Ascending aorta (tissue), 2 donors: ENCODE results near the gene EIF2B5. TPM values are rescaled to one million over a fixed set of nuclear protein-coding genes. Genes with fewer than 3 reads are reported as not detected.

Source experiments
- DNase-seq, 2 donors: peaks; one replicate each; pipeline ENCODE4 v3.0.0-alpha.2; 2019; ENCODE audit warnings: low spot score in 2 of 2
- H3K27ac ChIP-seq, 2 donors: fragments of 200-600 bp; sonication (generic); one replicate each; pipeline ENCODE4 v1.5.1; 2016 to 2017; ENCODE audit warnings: mild to moderate bottlenecking in 1 of 2
- H3K27me3 ChIP-seq: fragments of 200-600 bp; sonication (generic); one replicate; pipeline ENCODE4 v1.5.1; 2017
- H3K36me3 ChIP-seq, 2 donors: fragments of 200-600 bp; sonication (generic); one replicate each; pipeline ENCODE4 v1.5.1; 2016
- H3K4me1 ChIP-seq, 2 donors: fragments of 200-600 bp; sonication (generic); one replicate each; pipeline ENCODE4 v1.5.1; 2016 to 2017; ENCODE audit warnings: mild to moderate bottlenecking in 1 of 2
- H3K4me3 ChIP-seq, 2 donors: fragments of 200-600 bp; sonication (generic); one replicate each; pipeline ENCODE4 v1.5.1; 2016 to 2017; ENCODE audit warnings: mild to moderate bottlenecking in 1 of 2
- H3K9me3 ChIP-seq, 2 donors: fragments of 200-600 bp; sonication (generic); one replicate each; pipeline ENCODE4 v1.5.1; 2016
- intact Hi-C: fragments of 100-400 bp; cut with DNase I; formaldehyde crosslinking; loops from one replicate; pipeline ENCODE4 v1.15.1; 2023
- total RNA-seq: library from RNA; depleted of rRNA; stranded (reverse); fragments of >200 nt; gene quantifications from one replicate; pipeline ENCODE4 v1.1.0, GENCODE V29; 2016
- TF ChIP-seq, protein P1 (sequence below), 3 experiments: fragments of 200-600 bp in 2 of 3; fragments of 450-650 bp in 1 of 3; sonication (generic) in 2 of 3; IDR thresholded peaks; one replicate each; pipeline ENCODE4 v1.5.1; 2016 to 2019; ENCODE audit warnings: antibody characterized with exemption in 3 of 3, mild to moderate bottlenecking in 1 of 3, moderate library complexity in 1 of 3

The EIF2B5 gene
- total RNA-seq, 1 donor from 2014 or later: 24.7 TPM

DNA sequence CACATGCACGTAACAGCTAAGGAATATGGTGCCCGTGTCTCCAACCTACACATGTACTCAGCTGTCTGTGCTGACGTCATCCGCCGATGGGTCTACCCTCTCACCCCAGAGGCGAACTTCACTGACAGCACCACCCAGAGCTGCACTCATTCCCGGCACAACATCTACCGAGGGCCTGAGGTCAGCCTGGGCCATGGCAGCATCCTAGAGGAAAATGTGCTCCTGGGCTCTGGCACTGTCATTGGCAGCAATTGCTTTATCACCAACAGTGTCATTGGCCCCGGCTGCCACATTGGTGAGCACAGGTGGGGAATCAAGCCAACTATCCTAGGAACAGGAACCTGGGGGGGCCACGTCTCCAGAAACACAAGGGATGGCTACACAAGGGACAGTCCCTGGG lies 5.3 kb downstream of the EIF2B5 start:
- DNase-seq: no peak
- Histone ChIP-seq H3K4me3 (no peak overlapping the region), H3K36me3 (peaks cover 55 to 65% of the 10 kb centered on the region in 2 donors), H3K27me3 (no peaks in the 10 kb centered on the region), H3K4me1 (peaks cover 3 to 9% of the 10 kb centered on the region in 2 donors), H3K9me3 (no peaks in the 10 kb centered on the region), H3K27ac (no peak overlapping the region)
- TF ChIP-seq, protein P1, sequence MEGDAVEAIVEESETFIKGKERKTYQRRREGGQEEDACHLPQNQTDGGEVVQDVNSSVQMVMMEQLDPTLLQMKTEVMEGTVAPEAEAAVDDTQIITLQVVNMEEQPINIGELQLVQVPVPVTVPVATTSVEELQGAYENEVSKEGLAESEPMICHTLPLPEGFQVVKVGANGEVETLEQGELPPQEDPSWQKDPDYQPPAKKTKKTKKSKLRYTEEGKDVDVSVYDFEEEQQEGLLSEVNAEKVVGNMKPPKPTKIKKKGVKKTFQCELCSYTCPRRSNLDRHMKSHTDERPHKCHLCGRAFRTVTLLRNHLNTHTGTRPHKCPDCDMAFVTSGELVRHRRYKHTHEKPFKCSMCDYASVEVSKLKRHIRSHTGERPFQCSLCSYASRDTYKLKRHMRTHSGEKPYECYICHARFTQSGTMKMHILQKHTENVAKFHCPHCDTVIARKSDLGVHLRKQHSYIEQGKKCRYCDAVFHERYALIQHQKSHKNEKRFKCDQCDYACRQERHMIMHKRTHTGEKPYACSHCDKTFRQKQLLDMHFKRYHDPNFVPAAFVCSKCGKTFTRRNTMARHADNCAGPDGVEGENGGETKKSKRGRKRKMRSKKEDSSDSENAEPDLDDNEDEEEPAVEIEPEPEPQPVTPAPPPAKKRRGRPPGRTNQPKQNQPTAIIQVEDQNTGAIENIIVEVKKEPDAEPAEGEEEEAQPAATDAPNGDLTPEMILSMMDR (IDR thresholded peaks at IDR 0.05): no peak
- intact Hi-C loops: no loop called here

DNA sequence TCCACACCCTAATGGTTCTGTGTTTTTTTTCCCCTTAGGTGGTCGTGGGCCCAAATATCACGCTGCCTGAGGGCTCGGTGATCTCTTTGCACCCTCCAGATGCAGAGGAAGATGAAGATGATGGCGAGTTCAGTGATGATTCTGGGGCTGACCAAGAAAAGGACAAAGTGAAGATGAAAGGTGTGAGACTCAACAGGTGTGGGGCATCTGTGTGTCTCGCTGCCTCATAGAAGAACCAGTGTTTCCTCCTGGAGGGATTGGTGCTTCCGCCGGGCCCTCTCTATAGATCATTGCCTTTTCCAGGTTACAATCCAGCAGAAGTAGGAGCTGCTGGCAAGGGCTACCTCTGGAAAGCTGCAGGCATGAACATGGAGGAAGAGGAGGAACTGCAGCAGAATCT lies 7.0 kb downstream of the EIF2B5 start:
- H3K9me3 ChIP-seq: no peaks in the 10 kb centered on the region
- H3K4me1 ChIP-seq: no peaks in the 10 kb centered on the region
- TF ChIP-seq, protein P1 (IDR thresholded peaks at IDR 0.05): no peak
- H3K27ac ChIP-seq: no peak overlapping the region
- H3K27me3 ChIP-seq: no peaks in the 10 kb centered on the region
- intact Hi-C loops: no loop called here
- no peak for DNase-seq
- no peak overlapping the region for H3K4me3 ChIP-seq
- peaks cover 64 to 70% of the 10 kb centered on the region in 2 donors for H3K36me3 ChIP-seq

DNA sequence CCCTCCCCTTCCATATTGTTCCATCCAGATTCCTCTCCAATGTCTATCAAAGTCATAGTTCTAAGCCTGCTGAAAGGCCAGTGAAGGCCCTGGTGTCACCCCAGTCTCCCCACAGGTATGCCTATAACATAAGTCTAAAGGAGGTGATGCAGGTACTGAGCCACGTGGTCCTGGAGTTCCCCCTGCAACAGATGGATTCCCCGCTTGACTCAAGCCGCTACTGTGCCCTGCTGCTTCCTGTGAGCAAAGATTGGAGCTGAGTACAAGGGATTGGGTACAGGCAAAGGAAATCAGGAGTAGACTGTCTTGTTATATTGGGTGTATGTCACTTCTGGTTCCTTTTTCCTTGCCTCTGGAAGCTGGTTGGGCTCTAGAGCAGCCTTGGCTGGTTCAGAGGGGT lies 8.2 kb downstream of the EIF2B5 start:
- H3K27ac ChIP-seq: no peak overlapping the region
- intact Hi-C loops: no loop called here
- no peaks in the 10 kb centered on the region for H3K9me3 ChIP-seq
- TF ChIP-seq, protein P1 (IDR thresholded peaks at IDR 0.05): no peak
- no peaks in the 10 kb centered on the region for H3K27me3 ChIP-seq
- H3K4me3 ChIP-seq: no peak overlapping the region
- H3K36me3 ChIP-seq: peaks cover 64 to 70% of the 10 kb centered on the region in 2 donors
- DNase-seq: no peak
- no peaks in the 10 kb centered on the region for H3K4me1 ChIP-seq

DNA sequence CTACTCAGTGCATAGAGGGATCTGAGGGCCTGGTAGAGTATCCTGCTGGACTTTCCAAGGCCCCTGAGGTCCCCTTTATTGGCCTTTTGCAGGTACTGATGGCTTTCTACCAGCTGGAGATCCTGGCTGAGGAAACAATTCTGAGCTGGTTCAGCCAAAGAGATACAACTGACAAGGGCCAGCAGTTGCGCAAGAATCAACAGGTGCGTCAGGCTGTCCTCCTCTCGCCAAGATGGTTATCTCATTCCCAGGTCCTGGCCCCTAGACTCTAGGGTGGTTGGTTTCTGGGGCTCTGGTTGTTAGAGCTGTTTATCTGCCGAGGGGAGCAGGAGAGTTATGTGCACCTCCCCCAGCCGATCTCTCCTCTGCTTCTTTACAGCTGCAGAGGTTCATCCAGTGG lies 9.3 kb downstream of the EIF2B5 start:
- intact Hi-C loops: no loop called here
- Histone ChIP-seq H3K27ac (no peak overlapping the region), H3K4me1 (no peaks in the 10 kb centered on the region), H3K36me3 (peaks cover 61 to 64% of the 10 kb centered on the region in 2 donors), H3K27me3 (no peaks in the 10 kb centered on the region), H3K9me3 (no peaks in the 10 kb centered on the region), H3K4me3 (no peak overlapping the region)
- TF ChIP-seq, protein P1 (IDR thresholded peaks at IDR 0.05): no peak
- DNase-seq: no peak

DNA sequence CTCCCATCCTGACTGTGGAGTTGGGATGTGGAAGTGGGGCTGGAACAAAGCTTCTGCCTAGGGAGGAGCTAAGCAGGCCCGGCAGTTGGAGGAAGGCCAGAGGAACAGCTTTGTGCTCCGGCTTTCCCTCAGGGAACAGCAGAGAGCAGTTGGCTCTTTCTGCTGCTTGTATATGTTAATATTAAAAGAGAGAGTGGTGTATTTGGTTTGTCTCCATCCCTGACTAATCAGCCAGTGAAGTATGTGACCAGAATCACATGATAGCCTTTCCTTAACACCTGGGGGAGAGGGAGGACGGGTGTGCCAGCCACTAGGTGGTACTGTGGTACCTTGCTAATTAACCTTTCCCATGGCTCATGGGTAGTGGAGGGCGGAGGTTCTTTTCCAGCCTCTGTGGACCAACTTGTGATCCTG lies 10.0 kb downstream of the EIF2B5 start:
- no peaks in the 10 kb centered on the region for H3K9me3 ChIP-seq
- no peak for DNase-seq
- H3K27ac ChIP-seq: no peak overlapping the region
- TF ChIP-seq, protein P1 (IDR thresholded peaks at IDR 0.05): peak in 1 of 3 experiments; percentile 35
- no peaks in the 10 kb centered on the region for H3K4me1 ChIP-seq
- no peak overlapping the region for H3K4me3 ChIP-seq
- H3K27me3 ChIP-seq: no peaks in the 10 kb centered on the region
- intact Hi-C loops: no loop called here
- peaks cover 58 to 61% of the 10 kb centered on the region in 2 donors for H3K36me3 ChIP-seq

DNA sequence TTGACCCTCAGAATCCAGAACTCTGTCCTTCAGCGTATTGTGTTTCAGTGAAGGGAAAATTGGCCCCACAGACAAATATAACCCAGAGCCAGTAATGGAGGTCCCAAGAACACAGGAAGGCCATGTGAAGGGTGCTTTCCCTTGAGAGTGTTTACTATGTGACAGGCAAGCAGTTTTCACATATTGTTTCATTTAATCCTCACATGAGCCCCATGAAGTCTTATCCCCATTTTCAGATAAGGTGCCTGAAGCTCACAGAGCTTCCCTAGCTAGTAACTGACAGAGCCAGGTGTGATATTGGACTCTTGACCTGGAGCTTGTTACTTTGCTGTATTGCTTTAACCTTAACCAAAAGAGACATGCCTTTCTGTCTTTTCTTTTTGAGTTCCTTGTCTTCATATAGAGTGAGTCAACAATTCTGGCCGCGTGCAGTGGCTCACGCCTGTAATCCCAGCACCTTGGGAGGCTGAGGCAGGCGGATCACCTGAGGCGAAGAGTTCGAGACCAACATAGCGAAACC lies 10.7 kb downstream of the EIF2B5 start:
- no peak overlapping the region for H3K27ac ChIP-seq
- intact Hi-C loops: no loop called here
- H3K9me3 ChIP-seq: no peaks in the 10 kb centered on the region

More for the DNA sequence above, 10.7 kb downstream of the EIF2B5 start:
- TF ChIP-seq, protein P1 (IDR thresholded peaks at IDR 0.05): no peak
- DNase-seq: no peak
- H3K27me3 ChIP-seq: no peaks in the 10 kb centered on the region
- no peak overlapping the region for H3K4me3 ChIP-seq
- peaks cover 51 to 55% of the 10 kb centered on the region in 2 donors for H3K36me3 ChIP-seq
- no peaks in the 10 kb centered on the region for H3K4me1 ChIP-seq
